Forelimb muscle (tissue), 1 donor: Measurements from ENCODE around the gene MMP17. TPM values are rescaled to one million over a fixed set of nuclear protein-coding genes. Genes with fewer than 3 reads are reported as not detected.

ENCODE experiments used
- DNase-seq: peaks from one replicate; pipeline ENCODE4 v3.0.0-alpha.2; 2013; ENCODE audit warnings: low read depth
- polyA plus RNA-seq: library from polyadenylated mRNA; unstranded; fragments of 120-200 nt; gene quantifications from one replicate; pipeline ENCODE4 v1.2.1, GENCODE V29; 2013; ENCODE audit not compliant: insufficient read length

Gene MMP17
- polyA plus RNA-seq = 4.2 TPM

GRCh38 chr12:131827961-131828534, at the start of gene MMP17:
Gene MMP17, plus strand, starts transcription at chr12:131828393. Its CDS starts 102 bp downstream, at chr12:131828495.
- no peak for DNase-seq

- no peak for DNase-seq
Observed at GRCh38 chr12:131779027-131779426, 49.2 kb upstream of the MMP17 start.

- no peak for DNase-seq
Observed at GRCh38 chr12:131782061-131782460, 46.1 kb upstream of the MMP17 start.

GRCh38 chr12:131783915-131784541, 44.2 kb upstream of the MMP17 start:
- DNase-seq = no peak

GRCh38 chr12:131784909-131785762, 43.1 kb upstream of the MMP17 start:
- no peak for DNase-seq

- DNase-seq = no peak
Observed at GRCh38 chr12:131785763-131786330, 42.3 kb upstream of the MMP17 start.

- DNase-seq = no peak
Observed at GRCh38 chr12:131786331-131786730, 41.9 kb upstream of the MMP17 start.

GRCh38 chr12:131787143-131787660, 41.0 kb upstream of the MMP17 start:
- no peak for DNase-seq

GRCh38 chr12:131788070-131788469, 40.1 kb upstream of the MMP17 start:
- no peak for DNase-seq

- DNase-seq = no peak
Observed at GRCh38 chr12:131789638-131790037, 38.6 kb upstream of the MMP17 start.

GRCh38 chr12:131793243-131794022, 34.8 kb upstream of the MMP17 start:
- DNase-seq = no peak

- DNase-seq = no peak
Observed at GRCh38 chr12:131794061-131794460, 34.1 kb upstream of the MMP17 start.

- DNase-seq = no peak
Observed at GRCh38 chr12:131794573-131794972, 33.6 kb upstream of the MMP17 start.

GRCh38 chr12:131795064-131795463, 33.1 kb upstream of the MMP17 start:
- DNase-seq = no peak

GRCh38 chr12:131795690-131796410, 32.3 kb upstream of the MMP17 start:
- no peak for DNase-seq

GRCh38 chr12:131796411-131796736, 31.8 kb upstream of the MMP17 start:
- DNase-seq = no peak

GRCh38 chr12:131796754-131797587, 31.2 kb upstream of the MMP17 start:
- no peak for DNase-seq

GRCh38 chr12:131797588-131797934, 30.6 kb upstream of the MMP17 start:
- DNase-seq = no peak

GRCh38 chr12:131799195-131799594, 29.0 kb upstream of the MMP17 start:
- no peak for DNase-seq
